Measurements from ENCODE around the gene NUP93.

The NUP93 gene

DNA sequence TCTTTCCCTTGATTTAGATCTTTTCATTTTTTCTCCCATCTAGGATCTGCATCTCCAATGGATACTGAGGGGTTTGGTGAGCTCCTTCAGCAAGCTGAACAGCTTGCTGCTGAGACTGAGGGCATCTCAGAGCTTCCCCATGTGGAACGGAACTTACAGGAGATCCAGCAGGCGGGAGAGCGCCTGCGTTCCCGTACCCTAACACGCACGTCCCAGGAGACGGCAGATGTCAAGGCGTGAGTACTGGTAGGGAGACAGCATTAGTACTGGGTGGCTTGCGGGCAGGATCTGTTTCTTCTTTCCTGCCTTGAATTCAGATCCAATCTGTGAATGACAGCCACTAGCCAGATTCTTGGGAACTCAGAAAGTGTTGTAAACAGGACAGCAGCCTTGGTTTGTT, 18.3 kb downstream of the NUP93 start:
- TF ChIP-seq, protein P1, sequence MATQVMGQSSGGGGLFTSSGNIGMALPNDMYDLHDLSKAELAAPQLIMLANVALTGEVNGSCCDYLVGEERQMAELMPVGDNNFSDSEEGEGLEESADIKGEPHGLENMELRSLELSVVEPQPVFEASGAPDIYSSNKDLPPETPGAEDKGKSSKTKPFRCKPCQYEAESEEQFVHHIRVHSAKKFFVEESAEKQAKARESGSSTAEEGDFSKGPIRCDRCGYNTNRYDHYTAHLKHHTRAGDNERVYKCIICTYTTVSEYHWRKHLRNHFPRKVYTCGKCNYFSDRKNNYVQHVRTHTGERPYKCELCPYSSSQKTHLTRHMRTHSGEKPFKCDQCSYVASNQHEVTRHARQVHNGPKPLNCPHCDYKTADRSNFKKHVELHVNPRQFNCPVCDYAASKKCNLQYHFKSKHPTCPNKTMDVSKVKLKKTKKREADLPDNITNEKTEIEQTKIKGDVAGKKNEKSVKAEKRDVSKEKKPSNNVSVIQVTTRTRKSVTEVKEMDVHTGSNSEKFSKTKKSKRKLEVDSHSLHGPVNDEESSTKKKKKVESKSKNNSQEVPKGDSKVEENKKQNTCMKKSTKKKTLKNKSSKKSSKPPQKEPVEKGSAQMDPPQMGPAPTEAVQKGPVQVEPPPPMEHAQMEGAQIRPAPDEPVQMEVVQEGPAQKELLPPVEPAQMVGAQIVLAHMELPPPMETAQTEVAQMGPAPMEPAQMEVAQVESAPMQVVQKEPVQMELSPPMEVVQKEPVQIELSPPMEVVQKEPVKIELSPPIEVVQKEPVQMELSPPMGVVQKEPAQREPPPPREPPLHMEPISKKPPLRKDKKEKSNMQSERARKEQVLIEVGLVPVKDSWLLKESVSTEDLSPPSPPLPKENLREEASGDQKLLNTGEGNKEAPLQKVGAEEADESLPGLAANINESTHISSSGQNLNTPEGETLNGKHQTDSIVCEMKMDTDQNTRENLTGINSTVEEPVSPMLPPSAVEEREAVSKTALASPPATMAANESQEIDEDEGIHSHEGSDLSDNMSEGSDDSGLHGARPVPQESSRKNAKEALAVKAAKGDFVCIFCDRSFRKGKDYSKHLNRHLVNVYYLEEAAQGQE (IDR thresholded peaks at IDR 0.05; ENCODE audit: insufficient read depth in 1 of 2, low read depth in 2 of 2, low read length in 2 of 2) = no peak

DNA sequence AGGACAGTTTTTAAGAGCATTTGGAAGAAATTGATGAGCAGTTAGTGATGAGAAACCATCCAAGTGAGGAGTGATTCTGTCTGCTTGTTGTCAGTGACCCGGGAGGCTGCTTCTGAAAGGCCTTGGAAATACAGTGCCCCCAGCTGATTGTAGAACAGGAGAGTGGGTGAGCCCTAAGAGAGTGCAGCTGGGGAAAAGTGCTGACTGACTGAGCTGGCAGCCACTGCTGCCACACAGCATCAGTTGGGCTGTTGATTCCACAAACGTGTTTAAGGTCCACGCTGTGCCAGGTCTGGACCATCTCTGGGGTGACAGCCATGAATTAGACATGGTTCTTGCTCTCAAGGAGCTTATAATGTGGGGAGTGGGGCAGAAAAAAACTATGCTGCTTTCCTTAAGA, 18.9 kb downstream of the NUP93 start:
- TF ChIP-seq SIN3A (IDR thresholded peaks at IDR 0.05; ENCODE audit: borderline replicate concordance, insufficient read depth, low read length) = no peak
- TF ChIP-seq TAF1 (IDR thresholded peaks at IDR 0.05; ENCODE audit: borderline replicate concordance, insufficient read depth, low read length) = no peak
- TF ChIP-seq POLR2AphosphoS5 (IDR thresholded peaks at IDR 0.05; ENCODE audit: low read depth, low read length) = no peak
- no peak for TF ChIP-seq FOXP2 (optimal IDR thresholded peaks at IDR 0.05; ENCODE audit: borderline replicate concordance, extremely low read depth, extremely low read length, insufficient read depth)
- TF ChIP-seq, protein P1 (IDR thresholded peaks at IDR 0.05; ENCODE audit: insufficient read depth in 1 of 2, low read depth in 2 of 2, low read length in 2 of 2) = no peak

DNA sequence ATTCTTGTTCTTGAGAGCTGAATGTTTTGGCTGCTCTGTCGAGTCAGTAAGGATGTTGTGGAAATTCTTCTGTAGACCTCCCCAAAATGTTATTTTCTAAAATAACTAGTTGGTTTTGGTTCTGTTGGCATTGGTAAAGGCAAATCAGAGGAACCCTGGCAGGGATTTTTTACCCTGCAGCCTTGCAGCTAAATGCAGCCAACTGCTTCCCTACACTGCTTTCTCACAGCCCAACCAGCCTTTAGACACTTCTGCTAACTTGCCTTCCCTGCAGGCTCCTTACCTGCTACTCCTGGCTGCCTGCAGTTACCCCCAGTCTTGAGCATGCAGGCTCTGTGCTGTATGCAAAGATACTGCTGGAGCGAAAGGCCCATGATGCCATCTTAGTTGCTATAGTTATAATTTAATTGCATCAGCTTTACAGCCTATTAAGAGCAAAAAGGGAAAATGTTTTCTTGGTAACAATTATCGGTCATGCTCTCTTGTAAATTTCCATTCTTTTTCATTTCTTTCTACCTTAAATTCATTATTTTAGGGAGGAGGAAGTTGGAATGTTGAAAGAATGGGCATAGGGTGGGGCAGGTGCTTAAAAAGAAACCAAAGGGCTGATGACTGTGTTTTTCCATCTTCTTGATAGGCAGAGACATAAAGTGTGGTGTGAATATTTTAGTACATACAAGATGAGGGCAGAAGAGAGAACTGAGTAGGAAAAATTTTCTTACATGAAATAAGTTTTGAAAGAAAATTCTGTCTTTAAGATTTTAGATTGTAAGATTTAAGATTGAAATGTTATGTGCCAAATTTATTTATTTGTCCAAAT, 20.0 kb downstream of the NUP93 start:
- TF ChIP-seq SIN3A (IDR thresholded peaks at IDR 0.05; ENCODE audit: borderline replicate concordance, insufficient read depth, low read length) (no peak), POLR2AphosphoS5 (IDR thresholded peaks at IDR 0.05; ENCODE audit: low read depth, low read length) (no peak), TAF1 (IDR thresholded peaks at IDR 0.05; ENCODE audit: borderline replicate concordance, insufficient read depth, low read length) (no peak), FOXP2 (optimal IDR thresholded peaks at IDR 0.05; ENCODE audit: borderline replicate concordance, extremely low read depth, extremely low read length, insufficient read depth) (no peak)
- TF ChIP-seq, protein P1 (IDR thresholded peaks at IDR 0.05; ENCODE audit: insufficient read depth in 1 of 2, low read depth in 2 of 2, low read length in 2 of 2) = no peak

GRCh38 chr16:56753410-56753809, 23.5 kb downstream of the NUP93 start:
- TF ChIP-seq SIN3A (IDR thresholded peaks at IDR 0.05; ENCODE audit: borderline replicate concordance, insufficient read depth, low read length) = no peak
- no peak for TF ChIP-seq TAF1 (IDR thresholded peaks at IDR 0.05; ENCODE audit: borderline replicate concordance, insufficient read depth, low read length)
- TF ChIP-seq, protein P1 (IDR thresholded peaks at IDR 0.05; ENCODE audit: insufficient read depth in 1 of 2, low read depth in 2 of 2, low read length in 2 of 2) = no peak
- no peak for TF ChIP-seq POLR2AphosphoS5 (IDR thresholded peaks at IDR 0.05; ENCODE audit: low read depth, low read length)

- TF ChIP-seq TAF1 (IDR thresholded peaks at IDR 0.05; ENCODE audit: borderline replicate concordance, insufficient read depth, low read length) (no peak), FOXP2 (optimal IDR thresholded peaks at IDR 0.05; ENCODE audit: borderline replicate concordance, extremely low read depth, extremely low read length, insufficient read depth) (no peak), SIN3A (IDR thresholded peaks at IDR 0.05; ENCODE audit: borderline replicate concordance, insufficient read depth, low read length) (no peak), POLR2AphosphoS5 (IDR thresholded peaks at IDR 0.05; ENCODE audit: low read depth, low read length) (no peak)
- TF ChIP-seq, protein P1 (IDR thresholded peaks at IDR 0.05; ENCODE audit: insufficient read depth in 1 of 2, low read depth in 2 of 2, low read length in 2 of 2) = no peak
Measured at GRCh38 chr16:56755038-56755437, 25.1 kb downstream of the NUP93 start.

Data from PFSK-1 (cell line).